HEK293 (cell line): ENCODE measurements around the gene PPP2CA.

Experiments
- CTCF ChIP-seq: fragments of 450-650 bp; formaldehyde crosslinking; IDR thresholded peaks from 2 replicates; pipeline ENCODE4 v1.5.1; 2016; ENCODE audit warnings: missing biosample characterization, missing genetic modification characterization
- MZF1 ChIP-seq: fragments of 450-650 bp; formaldehyde crosslinking; IDR thresholded peaks from 2 replicates; pipeline ENCODE4 v1.5.1; 2017; ENCODE audit warnings: missing biosample characterization, missing genetic modification characterization, borderline replicate concordance
- SP2 ChIP-seq: fragments of 450-650 bp; formaldehyde crosslinking; IDR thresholded peaks from 2 replicates; pipeline ENCODE4 v1.5.1; 2016; ENCODE audit warnings: missing biosample characterization, missing genetic modification characterization
- SP3 ChIP-seq: fragments of 450-650 bp; formaldehyde crosslinking; IDR thresholded peaks from 2 replicates; pipeline ENCODE4 v1.5.1; 2016; ENCODE audit warnings: missing biosample characterization, missing genetic modification characterization
- TSHZ1 ChIP-seq: fragments of 450-650 bp; formaldehyde crosslinking; IDR thresholded peaks from 2 replicates; pipeline ENCODE4 v1.5.1; 2016; ENCODE audit warnings: missing biosample characterization, missing genetic modification characterization, borderline replicate concordance
- YY1 ChIP-seq: fragments of 450-650 bp; formaldehyde crosslinking; IDR thresholded peaks from 2 replicates; pipeline ENCODE4 v1.5.1; 2018; ENCODE audit warnings: missing biosample characterization, missing genetic modification characterization
- ZBTB49 ChIP-seq: fragments of 450-650 bp; formaldehyde crosslinking; IDR thresholded peaks from 2 replicates; pipeline ENCODE4 v1.5.1; 2016; ENCODE audit warnings: missing biosample characterization, missing genetic modification characterization, low read depth
- ZNF157 ChIP-seq: fragments of 450-650 bp; formaldehyde crosslinking; IDR thresholded peaks from 2 replicates; pipeline ENCODE4 v1.5.1; 2016; ENCODE audit warnings: missing biosample characterization, missing genetic modification characterization
- ZNF513 ChIP-seq: fragments of 450-650 bp; IDR thresholded peaks from 2 replicates; pipeline ENCODE4 v1.5.1; 2018; ENCODE audit warnings: missing biosample characterization, missing genetic modification characterization

- TF ChIP-seq SP2 = no peak
- no peak for TF ChIP-seq TSHZ1 (tag by site-specific recombination)
- no peak for TF ChIP-seq CTCF (tag by site-specific recombination)
- no peak for TF ChIP-seq ZNF513
- no peak for TF ChIP-seq MZF1 (tag by site-specific recombination)
- no peak for TF ChIP-seq SP3
- TF ChIP-seq YY1 (tag by site-specific recombination) = no peak
- TF ChIP-seq ZNF157 (tag by site-specific recombination) = no peak
- TF ChIP-seq ZBTB49 = no peak
These were observed 77.6 kb downstream of the PPP2CA start for GRCh38 chr5:134148316-134148715.
